GM12865 (cell line): ENCODE measurements around the gene DCTN4.

Experiments used
- DNase-seq: peaks from one replicate; pipeline ENCODE4 v3.0.0; 2010; ENCODE audit warnings: low read depth
- H3K4me3 ChIP-seq: 2 replicates; pipeline ENCODE4 v1.5.1; 2011; ENCODE audit warnings: mild to moderate bottlenecking, low read depth, low read length, control low read depth
- CTCF ChIP-seq: IDR thresholded peaks from 2 replicates; pipeline ENCODE4 v1.5.1; 2011; ENCODE audit warnings: low read length, control low read depth, low read depth, inconsistent platforms; ENCODE audit not compliant: insufficient read depth; ENCODE audit errors: missing control alignments

Gene DCTN4

GRCh38 chr5:150765011-150765798 lies 6.4 kb upstream of the DCTN4 start:
- TF ChIP-seq CTCF, result no peak
- DNase-seq, result no peak
- H3K4me3 ChIP-seq, result no peak overlapping the region

GRCh38 chr5:150764530-150764929 lies 5.7 kb upstream of the DCTN4 start:
- no peak for DNase-seq

GRCh38 chr5:150763023-150763769 lies 4.4 kb upstream of the DCTN4 start:
- TF ChIP-seq CTCF, result no peak
- DNase-seq, result no peak

More at GRCh38 chr5:150764530-150764929, 5.7 kb upstream of the DCTN4 start:
- no peak for TF ChIP-seq CTCF
- no peak overlapping the region for H3K4me3 ChIP-seq

GRCh38 chr5:150762211-150762610 lies 3.4 kb upstream of the DCTN4 start:
- DNase-seq, result no peak
- no peak for TF ChIP-seq CTCF
- no peak overlapping the region for H3K4me3 ChIP-seq

More at GRCh38 chr5:150763023-150763769, 4.4 kb upstream of the DCTN4 start:
- H3K4me3 ChIP-seq, result no peak overlapping the region

GRCh38 chr5:150759334-150759583 lies 442 bp upstream of the DCTN4 start:
- no peak for DNase-seq
- H3K4me3 ChIP-seq, result peak overlapping the region; percentile 98
- TF ChIP-seq CTCF, result no peak

- DNase-seq, result no peak
- no peak for TF ChIP-seq CTCF
- peak overlapping the region; percentile 98 for H3K4me3 ChIP-seq
Measured at GRCh38 chr5:150758203-150758530, 650 bp downstream of the DCTN4 start.
